ENCODE results near the gene PLEKHB2.
"Not testable (repeated sequence)": the region's sequence is repeated elsewhere in the genome, so short reads cannot be mapped to it uniquely, and the experiment has no call there.

Gene PLEKHB2

GRCh38 chr2:131105156-131105949, at the start of gene PLEKHB2:
Gene PLEKHB2 (plus strand): TSS chr2:131105336. CDS start chr2:131120942, 15,606 bp downstream.
- peak; percentile 92 for DNase-seq

DNA sequence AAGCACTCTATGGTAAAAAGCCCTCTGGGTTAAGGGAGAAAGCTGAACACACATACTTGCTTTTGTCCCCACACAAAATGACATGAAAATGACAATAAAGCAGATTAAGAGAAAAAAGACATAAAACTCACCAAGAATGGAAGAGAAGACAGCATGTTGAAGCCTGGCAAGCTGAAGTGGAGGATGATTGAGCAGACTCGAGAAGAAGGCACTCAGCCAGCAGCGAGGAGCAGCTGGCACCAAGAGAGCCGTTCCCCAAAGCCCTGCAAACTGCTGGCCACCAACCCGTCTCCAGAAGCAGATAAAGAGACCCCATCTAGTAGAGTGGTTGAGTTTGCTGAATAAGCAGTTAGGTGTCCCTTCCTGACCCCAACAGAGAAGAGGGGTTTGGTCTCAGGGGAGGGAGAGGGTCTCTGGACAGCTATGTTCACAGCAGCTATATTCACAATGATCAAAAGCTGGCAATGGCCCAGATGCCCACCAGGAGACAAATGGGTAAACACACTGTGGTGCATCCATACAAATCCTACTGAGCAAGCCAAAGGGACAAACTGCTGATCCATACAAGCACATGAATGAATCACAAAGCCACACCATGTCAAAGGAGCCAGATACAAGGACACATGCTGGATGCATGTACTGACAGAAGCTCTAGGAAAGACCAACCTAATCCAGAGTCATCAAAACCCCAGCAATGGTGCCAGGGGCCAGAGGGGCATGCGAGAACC, 48.8 kb upstream of the PLEKHB2 start:
- DNase-seq = no peak

- no peak for DNase-seq
Measured at GRCh38 chr2:131056932-131057287, 48.2 kb upstream of the PLEKHB2 start.

- no peak for DNase-seq
Measured at GRCh38 chr2:131058214-131058843, 46.8 kb upstream of the PLEKHB2 start.

- DNase-seq = no peak
Measured at GRCh38 chr2:131058920-131059319, 46.2 kb upstream of the PLEKHB2 start.

- DNase-seq = no peak
Measured at GRCh38 chr2:131063501-131064283, 41.4 kb upstream of the PLEKHB2 start.

- no peak for DNase-seq
Measured at GRCh38 chr2:131064589-131065512, 40.3 kb upstream of the PLEKHB2 start.

- DNase-seq = no peak
Measured at GRCh38 chr2:131067465-131068125, 37.5 kb upstream of the PLEKHB2 start.

GRCh38 chr2:131068172-131068571, 37.0 kb upstream of the PLEKHB2 start:
- not testable (repeated sequence) for DNase-seq

DNA sequence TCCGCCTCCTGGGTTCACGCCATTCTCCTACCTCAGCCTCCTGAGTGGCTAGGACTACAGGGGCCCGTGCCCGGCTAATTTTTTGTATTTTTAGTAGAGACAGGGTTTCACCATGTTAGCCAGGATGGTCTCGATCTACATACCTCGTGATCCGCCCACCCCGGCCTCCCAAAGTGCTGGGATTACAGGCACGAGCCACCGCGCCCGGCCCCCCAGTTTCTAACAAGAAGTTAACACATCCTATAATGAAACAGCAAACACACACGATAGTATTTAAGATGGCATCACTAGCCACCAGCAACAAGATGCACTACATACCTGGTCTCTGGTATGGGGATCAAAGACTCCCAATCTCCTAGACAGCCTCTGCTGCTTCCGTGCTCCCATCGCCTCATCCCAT, 29.6 kb upstream of the PLEKHB2 start:
- DNase-seq = not testable (repeated sequence)

DNA sequence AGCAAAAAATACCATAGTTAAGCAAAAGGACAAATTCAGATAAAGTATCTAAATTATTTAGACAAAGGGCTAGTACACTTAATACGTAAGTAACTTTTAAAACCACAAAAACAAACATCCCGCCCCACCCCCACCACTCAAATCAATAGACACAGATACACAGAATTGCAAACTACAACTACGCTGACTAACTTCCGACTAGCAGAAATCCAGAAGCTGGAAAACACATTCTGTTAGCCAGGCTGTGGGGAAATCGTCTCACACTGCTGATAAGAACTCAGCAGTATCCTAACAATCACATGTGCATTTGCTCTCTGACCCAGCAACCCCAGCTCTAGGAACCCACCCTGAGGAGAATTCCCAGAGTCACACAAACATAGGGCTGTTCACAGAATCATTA, 28.4 kb upstream of the PLEKHB2 start:
- no peak for DNase-seq

DNA sequence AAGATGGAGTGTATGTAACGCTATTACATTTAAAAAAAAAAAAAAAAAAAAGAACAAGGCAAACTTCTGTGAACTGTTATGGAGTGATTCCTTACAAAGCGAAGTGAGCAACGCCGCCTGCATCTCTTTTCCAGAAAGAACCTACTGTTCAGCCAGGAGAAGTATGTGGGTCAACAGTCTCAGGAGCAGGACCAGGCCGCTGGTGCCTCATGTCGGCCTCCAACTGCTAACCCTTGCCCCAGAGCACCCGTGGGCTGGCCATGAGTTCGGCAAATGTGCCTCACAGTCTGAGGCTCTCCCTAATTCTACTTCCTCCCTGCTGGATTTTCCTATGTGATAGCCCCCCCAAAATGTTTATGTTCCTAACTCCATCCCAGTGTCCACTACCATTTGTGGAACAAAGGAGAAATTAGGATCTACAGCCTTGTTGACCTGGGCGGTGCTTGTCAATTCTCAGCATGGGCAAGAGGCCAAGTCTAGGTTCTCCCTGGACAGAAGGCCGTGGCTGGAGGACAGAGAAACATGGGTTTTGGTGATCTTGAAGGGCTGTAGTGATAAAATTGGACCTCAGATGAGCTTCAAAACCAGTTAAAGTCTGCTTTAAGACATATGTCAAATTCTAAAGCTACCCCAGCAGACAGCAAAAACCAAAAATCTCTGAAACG, 27.8 kb upstream of the PLEKHB2 start:
- DNase-seq = no peak

DNA sequence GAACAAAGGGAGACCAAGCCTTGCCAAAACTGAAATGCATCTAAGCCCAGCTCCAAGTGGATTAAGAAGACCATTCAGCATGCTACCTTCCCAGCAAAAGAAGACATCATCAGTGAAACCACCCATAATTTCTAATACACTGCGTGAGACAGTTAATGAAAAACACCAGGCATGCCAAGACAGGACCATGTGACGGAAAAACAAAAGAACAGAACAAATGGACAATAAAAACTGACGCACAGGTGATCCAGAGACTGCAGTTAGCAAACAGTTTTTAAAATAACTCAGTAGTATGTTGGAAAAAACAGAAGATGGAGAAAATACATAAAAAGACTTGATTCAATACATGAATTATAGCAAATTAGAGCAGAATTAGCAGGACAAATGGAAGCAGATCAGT, 27.2 kb upstream of the PLEKHB2 start:
- peak; percentile 50 for DNase-seq

- DNase-seq = not testable (repeated sequence)
Measured at GRCh38 chr2:131079931-131080330, 25.2 kb upstream of the PLEKHB2 start.

DNA sequence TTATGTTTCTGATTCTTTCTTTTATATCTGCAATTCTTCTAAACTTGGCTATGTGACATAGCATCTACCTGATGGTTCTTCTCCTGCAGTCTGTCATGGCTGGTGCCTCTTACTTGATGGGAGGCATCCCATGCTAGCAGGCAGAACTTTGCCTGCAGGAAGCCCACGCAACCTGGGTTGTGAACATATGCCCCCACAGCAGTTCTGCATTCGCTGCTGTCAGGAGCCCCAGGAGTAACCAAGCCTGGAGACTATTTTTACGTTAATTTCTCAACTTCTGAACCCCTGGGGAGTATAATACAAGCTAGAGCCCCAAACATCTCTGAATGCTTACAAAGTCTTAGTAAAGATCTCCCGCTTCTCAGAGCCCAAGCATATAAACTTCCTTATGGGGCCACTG, 23.9 kb upstream of the PLEKHB2 start:
- no peak for DNase-seq

DNA sequence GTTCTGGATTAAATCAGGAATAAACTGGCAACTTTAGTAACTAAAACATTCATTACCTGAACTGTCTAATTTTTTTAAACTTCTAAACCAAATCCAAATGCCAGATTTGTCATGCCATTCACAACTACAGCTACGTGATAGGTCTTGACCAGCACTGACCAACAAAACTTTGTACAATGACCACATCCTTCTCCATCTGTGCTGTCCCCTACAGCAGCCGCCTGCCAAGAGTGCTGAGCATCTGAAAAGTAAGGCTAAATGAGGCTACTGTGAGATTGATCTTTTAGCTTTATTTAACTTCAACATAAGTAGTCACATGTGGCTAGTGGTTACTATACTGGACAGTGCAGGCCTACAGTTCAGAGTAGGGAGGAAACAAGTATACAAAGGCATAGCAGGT, 19.5 kb upstream of the PLEKHB2 start:
- DNase-seq = no peak

DNA sequence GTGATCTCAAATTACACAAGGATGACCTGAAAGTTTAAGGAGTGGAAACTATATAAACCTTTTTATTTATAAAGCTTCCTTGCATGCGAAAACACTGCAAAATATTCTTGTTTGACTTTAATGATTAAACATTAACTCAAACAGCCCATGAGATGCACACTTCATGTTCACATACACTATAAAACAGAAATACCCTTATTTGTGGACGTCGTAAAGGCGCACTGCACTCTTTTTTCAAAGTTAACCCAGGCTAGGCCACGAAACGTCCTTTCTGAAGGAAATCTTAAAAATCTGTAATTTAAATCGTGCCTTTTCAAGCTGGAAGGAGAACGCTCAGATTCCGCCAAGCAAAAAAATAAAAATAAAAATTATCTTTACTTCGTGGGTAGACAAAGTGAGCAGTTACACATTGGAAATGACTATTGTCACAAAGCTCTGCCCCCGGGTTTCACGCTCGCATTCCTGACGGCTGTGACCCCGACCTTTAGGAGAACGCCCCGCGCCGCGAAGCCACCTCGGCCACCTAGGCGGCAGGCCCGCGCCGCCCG, 12.6 kb upstream of the PLEKHB2 start:
- no peak for DNase-seq

GRCh38 chr2:131093006-131093695, 12.0 kb upstream of the PLEKHB2 start, which contains the start of gene FAM168B:
Gene FAM168B (minus strand): TSS chr2:131093460. CDS start chr2:131082646, 10,814 bp downstream.
- peak; percentile 90 for DNase-seq

DNA sequence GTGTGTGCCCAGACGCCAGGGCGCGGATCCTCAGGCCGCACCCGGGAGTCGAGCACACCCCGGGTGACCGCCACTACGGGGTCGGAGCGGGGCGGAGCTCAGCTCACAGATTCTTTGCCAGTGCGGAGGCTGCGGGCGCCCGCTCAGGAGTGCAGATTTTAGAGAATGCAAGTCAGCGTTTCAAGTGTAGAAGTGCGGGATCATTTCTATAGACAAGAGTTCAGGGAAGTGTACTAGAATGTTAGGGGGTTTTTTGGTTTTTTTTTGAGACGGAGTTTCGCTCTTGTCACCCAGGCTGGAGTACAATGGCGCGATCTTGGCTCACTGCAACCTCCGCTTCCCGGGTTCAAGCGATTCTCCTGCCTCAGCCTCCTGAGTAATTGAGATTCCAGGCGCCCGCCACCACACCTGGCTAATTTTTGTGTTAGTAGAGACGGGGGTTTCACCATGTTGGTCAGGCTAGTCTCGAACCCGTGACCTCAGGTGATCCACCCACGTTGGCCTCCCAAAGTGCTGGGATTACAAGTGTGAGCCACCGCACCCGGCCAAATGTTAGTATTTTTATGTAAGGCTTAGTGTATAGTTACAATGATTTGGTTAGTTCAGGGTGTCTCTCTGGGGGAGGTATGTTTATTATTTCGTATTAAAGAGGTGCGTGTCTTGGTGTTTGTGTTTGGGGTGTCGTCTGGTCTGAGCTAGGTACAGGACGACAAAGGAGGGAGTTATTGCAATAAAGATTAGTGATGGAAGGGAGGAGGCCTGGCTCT, 11.3 kb upstream of the PLEKHB2 start:
- DNase-seq = peak; percentile 83

All from NCI-H146 (cell line).